Karpas-422 (cell line): ENCODE measurements around the gene CLDN14. TPM values are rescaled to one million over a fixed set of nuclear protein-coding genes. Genes with fewer than 3 reads are reported as not detected.

Experiments
- DNase-seq: peaks from one replicate; pipeline ENCODE4 v3.0.0-alpha.2; 2015
- H2AFZ ChIP-seq: fragments of 200-600 bp; sonication (generic); 2 replicates; pipeline ENCODE4 v1.6.1; 2014; ENCODE audit warnings: antibody characterized with exemption, low read length, mixed read lengths
- H3K27ac ChIP-seq: fragments of 200-600 bp; sonication (generic); 2 replicates; pipeline ENCODE4 v1.5.1; 2014; ENCODE audit warnings: mild to moderate bottlenecking, low read length, moderate library complexity
- H3K27me3 ChIP-seq: fragments of 200-600 bp; sonication (generic); 2 replicates; pipeline ENCODE4 v1.6.1; 2014; ENCODE audit warnings: low read length, mixed read lengths
- H3K36me3 ChIP-seq: fragments of 200-600 bp; sonication (generic); 2 replicates; pipeline ENCODE4 v1.6.1; 2014; ENCODE audit warnings: low read length, mixed read lengths; ENCODE audit not compliant: insufficient read depth
- H3K4me1 ChIP-seq: fragments of 200-600 bp; sonication (generic); 2 replicates; pipeline ENCODE4 v1.6.1; 2014; ENCODE audit warnings: mild to moderate bottlenecking, low read length, mixed read lengths
- H3K4me2 ChIP-seq: fragments of 200-600 bp; sonication (generic); 2 replicates; pipeline ENCODE4 v1.6.1; 2014; ENCODE audit warnings: low read length, low read depth, mild to moderate bottlenecking; ENCODE audit not compliant: poor library complexity, severe bottlenecking
- H3K4me3 ChIP-seq: fragments of 200-600 bp; sonication (generic); 2 replicates; pipeline ENCODE4 v1.5.1; 2014; ENCODE audit warnings: mild to moderate bottlenecking, antibody characterized with exemption, low read length, mixed read lengths
- H3K79me2 ChIP-seq: fragments of 200-600 bp; sonication (generic); 2 replicates; pipeline ENCODE4 v1.6.1; 2014; ENCODE audit warnings: mild to moderate bottlenecking, low read length, mixed read lengths
- H3K9ac ChIP-seq: fragments of 200-600 bp; sonication (generic); 2 replicates; pipeline ENCODE4 v1.6.0; 2014; ENCODE audit warnings: low read length
- H3K9me2 ChIP-seq: fragments of 200-600 bp; sonication (generic), shearing (Covaris generic); replicated peaks from 2 replicates; pipeline ENCODE4 v1.6.0; 2014; ENCODE audit warnings: mild to moderate bottlenecking, low read length, moderate library complexity; ENCODE audit not compliant: insufficient read depth
- H3K9me3 ChIP-seq: fragments of 300-700, 200-600 bp; sonication (generic); 2 replicates; pipeline ENCODE4 v1.6.1; 2014; ENCODE audit warnings: low read length, mixed read lengths
- H4K20me1 ChIP-seq: fragments of 200-600 bp; sonication (generic); 2 replicates; pipeline ENCODE4 v1.6.1; 2014; ENCODE audit warnings: mild to moderate bottlenecking, antibody characterized with exemption, low read length, low read depth; ENCODE audit not compliant: insufficient read depth
- total RNA-seq: library from RNA; depleted of rRNA; stranded (reverse); fragments of >200 nt; shearing (Covaris generic); gene quantifications from 2 replicates; pipeline ENCODE4 v1.2.3, GENCODE V29; 2014; ENCODE audit warnings: low replicate concordance

The CLDN14 gene
- total RNA-seq, 1 experiment from 2014 or later, result not detected

DNA sequence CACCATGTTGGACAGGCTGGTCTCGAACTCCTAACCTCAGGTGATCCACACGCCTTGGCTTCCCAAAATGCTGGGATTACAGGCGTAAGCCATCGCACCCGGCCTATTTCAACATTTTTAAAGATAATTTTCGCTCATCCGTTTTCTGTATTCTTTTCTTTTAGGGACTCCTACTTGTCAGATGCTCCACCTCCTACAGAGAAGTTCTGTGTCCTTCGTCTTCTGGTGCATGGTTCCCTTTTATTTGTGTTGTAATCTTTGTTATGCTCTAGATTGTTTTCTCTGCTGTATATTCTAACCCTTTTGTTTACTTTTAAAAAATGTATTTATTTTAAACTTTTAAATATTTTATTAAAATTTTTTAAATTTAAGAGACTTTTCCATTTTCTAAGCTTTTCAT is 28.4 kb downstream of the CLDN14 start:
- no peak for DNase-seq
- Histone ChIP-seq H4K20me1 (no peaks in the 10 kb centered on the region), H3K9me3 (no peaks in the 10 kb centered on the region), H2AFZ (no peak overlapping the region), H3K27ac (no peak overlapping the region), H3K4me1 (no peaks in the 10 kb centered on the region), H3K9ac (no peak overlapping the region), H3K4me2 (no peak overlapping the region), H3K27me3 (no peaks in the 10 kb centered on the region), H3K4me3 (no peak overlapping the region), H3K36me3 (no peaks in the 10 kb centered on the region), H3K9me2 (no peaks in the 10 kb centered on the region), H3K79me2 (no peaks in the 10 kb centered on the region)

DNA sequence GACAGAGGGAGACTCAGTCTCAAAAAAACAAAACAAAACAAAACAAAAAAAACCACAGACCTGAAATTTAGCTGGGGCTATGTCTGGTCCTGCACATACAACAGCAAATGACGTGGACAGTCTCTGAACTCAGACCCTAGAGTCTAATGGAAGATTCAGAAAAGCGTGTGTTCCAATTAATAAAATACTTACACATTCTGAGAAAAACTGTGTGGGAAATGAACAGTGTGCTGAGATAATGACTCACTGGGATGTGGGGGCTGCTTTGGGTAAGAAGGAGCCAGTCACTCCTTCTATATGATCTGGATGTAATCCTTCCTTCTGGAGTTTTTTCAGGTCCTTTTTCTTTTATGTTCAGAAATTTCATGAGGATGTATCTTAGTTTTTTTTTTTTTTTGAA is 29.4 kb downstream of the CLDN14 start:
- Histone ChIP-seq H3K9me2 (no peaks in the 10 kb centered on the region), H3K79me2 (no peaks in the 10 kb centered on the region)

DNA sequence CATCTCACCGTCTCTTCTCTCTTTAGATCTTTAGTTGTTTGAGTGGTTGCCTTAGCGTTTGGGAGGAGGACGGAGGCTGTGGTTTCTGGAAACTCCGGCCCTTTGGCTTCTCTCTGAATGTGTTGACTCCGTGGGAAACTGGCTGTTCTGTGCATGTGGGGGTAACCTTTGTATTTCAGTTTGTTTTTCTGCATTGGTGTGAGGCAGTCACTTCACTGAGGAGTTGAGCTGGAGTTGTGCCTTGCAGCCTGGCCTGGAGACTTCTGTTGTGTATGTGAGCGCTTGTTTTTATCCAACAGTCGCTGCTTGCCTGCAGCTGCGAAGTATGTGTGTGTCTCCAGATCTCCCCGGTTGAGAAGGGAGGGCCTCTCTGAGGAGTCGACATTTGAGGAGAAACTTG is 33.6 kb downstream of the CLDN14 start:
- H3K79me2 ChIP-seq, result no peaks in the 10 kb centered on the region
- no peak overlapping the region for H3K4me2 ChIP-seq
- H2AFZ ChIP-seq, result no peak overlapping the region
- no peaks in the 10 kb centered on the region for H3K9me2 ChIP-seq
- no peak overlapping the region for H3K27ac ChIP-seq
- no peak overlapping the region for H3K9ac ChIP-seq
- H3K9me3 ChIP-seq, result no peaks in the 10 kb centered on the region
- H3K4me3 ChIP-seq, result no peak overlapping the region
- H4K20me1 ChIP-seq, result no peaks in the 10 kb centered on the region
- no peaks in the 10 kb centered on the region for H3K36me3 ChIP-seq
- H3K4me1 ChIP-seq, result no peaks in the 10 kb centered on the region
- no peak for DNase-seq
- no peaks in the 10 kb centered on the region for H3K27me3 ChIP-seq

More for the DNA sequence above, 29.4 kb downstream of the CLDN14 start:
- no peaks in the 10 kb centered on the region for H3K36me3 ChIP-seq
- no peaks in the 10 kb centered on the region for H4K20me1 ChIP-seq
- H3K27me3 ChIP-seq, result no peaks in the 10 kb centered on the region
- no peaks in the 10 kb centered on the region for H3K4me1 ChIP-seq
- H2AFZ ChIP-seq, result no peak overlapping the region
- H3K4me3 ChIP-seq, result no peak overlapping the region
- no peak overlapping the region for H3K9ac ChIP-seq
- no peaks in the 10 kb centered on the region for H3K9me3 ChIP-seq
- H3K4me2 ChIP-seq, result no peak overlapping the region
- no peak overlapping the region for H3K27ac ChIP-seq
- no peak for DNase-seq

DNA sequence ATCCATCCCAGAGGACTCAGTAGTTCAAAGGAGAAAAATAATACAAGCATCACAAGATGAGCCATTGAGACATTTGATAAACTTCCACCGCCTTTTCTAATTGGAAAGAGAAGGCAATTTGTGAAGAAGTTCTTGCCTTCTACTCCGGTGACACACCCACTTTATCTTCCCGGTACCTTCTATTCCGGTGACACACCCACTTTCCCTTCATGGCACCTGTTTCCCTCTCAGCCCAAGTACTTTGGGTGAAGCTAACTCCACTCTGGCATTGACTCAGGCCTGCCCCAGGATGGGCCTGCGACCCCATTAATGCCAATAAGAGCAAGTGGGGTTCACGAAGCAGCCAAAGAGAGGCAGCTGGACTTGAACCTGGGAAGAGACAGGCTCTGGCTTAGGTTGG is 38.2 kb downstream of the CLDN14 start:
- no peaks in the 10 kb centered on the region for H3K27me3 ChIP-seq
- no peaks in the 10 kb centered on the region for H3K9me2 ChIP-seq
- H4K20me1 ChIP-seq, result no peaks in the 10 kb centered on the region
- H2AFZ ChIP-seq, result no peak overlapping the region
- no peak overlapping the region for H3K4me3 ChIP-seq
- H3K4me2 ChIP-seq, result no peak overlapping the region
- no peaks in the 10 kb centered on the region for H3K4me1 ChIP-seq
- DNase-seq, result no peak
- no peaks in the 10 kb centered on the region for H3K36me3 ChIP-seq
- no peaks in the 10 kb centered on the region for H3K79me2 ChIP-seq
- H3K9ac ChIP-seq, result no peak overlapping the region
- no peaks in the 10 kb centered on the region for H3K9me3 ChIP-seq
- H3K27ac ChIP-seq, result no peak overlapping the region

DNA sequence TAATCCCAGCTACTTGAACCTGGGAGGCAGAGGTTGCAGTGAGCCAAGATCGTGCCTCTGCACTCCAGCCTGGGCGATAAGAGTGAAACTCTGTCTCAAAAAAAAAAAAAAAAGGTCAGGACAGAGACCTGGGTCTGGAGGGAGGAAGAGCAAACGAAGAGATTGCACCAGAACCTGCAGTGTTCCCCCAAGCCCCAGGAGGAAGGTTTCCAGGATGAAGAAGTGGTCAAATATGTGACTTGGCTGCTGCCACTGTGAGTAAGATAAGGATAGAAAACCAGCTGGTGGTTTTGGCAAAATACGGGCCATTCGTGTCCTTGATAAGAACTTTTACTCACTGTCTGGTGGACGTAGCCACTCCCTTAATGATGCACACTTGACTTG is 42.2 kb downstream of the CLDN14 start:
- Histone ChIP-seq H3K9me2 (no peaks in the 10 kb centered on the region), H3K4me1 (no peaks in the 10 kb centered on the region), H2AFZ (no peak overlapping the region), H3K9ac (no peak overlapping the region), H3K36me3 (no peaks in the 10 kb centered on the region), H3K4me2 (no peak overlapping the region), H3K79me2 (no peaks in the 10 kb centered on the region), H3K9me3 (no peaks in the 10 kb centered on the region), H3K27ac (no peak overlapping the region), H3K4me3 (no peak overlapping the region), H3K27me3 (no peaks in the 10 kb centered on the region), H4K20me1 (no peaks in the 10 kb centered on the region)
- no peak for DNase-seq

DNA sequence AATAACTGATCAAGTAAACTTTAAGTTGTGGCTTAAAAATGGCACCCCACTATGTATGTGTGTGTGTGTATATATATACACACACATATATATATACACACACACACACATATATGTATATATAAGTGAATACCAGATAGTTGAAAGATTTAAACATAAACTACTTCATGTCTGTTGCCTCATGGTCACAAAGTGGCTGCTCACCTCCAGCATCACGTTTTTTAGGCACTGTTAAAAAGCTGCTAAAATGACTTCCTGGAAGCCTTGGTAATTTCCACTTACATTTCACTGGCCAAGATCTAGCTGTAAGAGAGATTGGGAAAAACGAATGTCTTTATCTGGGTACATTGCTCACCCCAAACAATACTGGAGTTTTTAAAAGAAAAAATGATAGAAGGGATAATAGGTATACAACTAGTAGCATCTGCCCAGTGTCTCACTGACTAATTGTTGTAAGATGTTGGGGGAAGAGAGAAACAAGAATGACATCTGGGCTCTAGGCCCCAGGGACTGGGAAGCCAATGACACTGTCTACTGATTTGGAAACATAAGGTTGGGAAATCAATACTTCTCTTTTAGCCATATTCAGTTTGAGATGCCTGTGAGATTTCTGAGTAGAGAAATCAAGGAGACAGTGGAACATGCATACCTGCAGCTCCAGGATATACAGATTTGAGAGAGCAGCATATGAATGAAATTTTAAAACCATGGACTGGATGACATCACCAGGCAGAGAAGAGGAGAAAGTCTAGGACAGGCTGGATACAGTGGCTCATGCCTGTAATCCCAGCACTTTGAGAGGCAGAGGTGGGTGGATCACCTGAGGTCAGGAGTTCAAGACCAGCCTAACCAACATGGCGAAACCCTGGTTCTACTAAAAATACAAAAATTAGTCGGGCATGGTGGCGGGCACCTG is 42.8 kb downstream of the CLDN14 start:
- Histone ChIP-seq H3K9ac (no peak overlapping the region), H4K20me1 (no peaks in the 10 kb centered on the region), H3K79me2 (no peaks in the 10 kb centered on the region), H3K36me3 (no peaks in the 10 kb centered on the region), H3K9me2 (no peaks in the 10 kb centered on the region), H3K4me1 (no peaks in the 10 kb centered on the region), H3K4me3 (no peak overlapping the region), H3K9me3 (no peaks in the 10 kb centered on the region), H3K4me2 (no peak overlapping the region), H3K27ac (no peak overlapping the region), H3K27me3 (0 out of 2 replicates have a peak, but pooled peaks cover 3% of the 10 kb centered on the region), H2AFZ (no peak overlapping the region)
- no peak for DNase-seq

DNA sequence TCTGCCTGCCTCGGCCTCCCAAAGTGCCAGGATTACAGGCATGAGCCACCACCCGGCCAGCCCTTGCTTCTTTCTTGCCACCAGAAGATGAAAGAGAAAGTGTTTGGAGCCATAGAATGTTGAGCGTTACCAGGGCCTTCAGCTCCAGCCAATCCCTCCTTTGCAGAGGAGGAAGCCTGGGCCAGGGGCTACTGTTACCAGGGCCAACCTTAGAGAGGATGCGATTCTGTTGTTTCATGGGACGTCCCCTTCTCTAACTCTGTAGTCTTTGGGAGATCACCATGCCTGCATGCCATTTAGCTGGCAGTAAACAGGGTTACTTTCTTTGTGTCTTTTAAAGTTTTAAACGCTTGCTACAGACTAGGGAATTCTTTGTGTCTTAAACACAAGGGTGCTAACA is 45.8 kb downstream of the CLDN14 start:
- no peaks in the 10 kb centered on the region for H3K36me3 ChIP-seq
- H3K4me3 ChIP-seq, result no peak overlapping the region
- no peaks in the 10 kb centered on the region for H3K9me3 ChIP-seq
- 0 out of 2 replicates have a peak, but pooled peaks cover 3% of the 10 kb centered on the region for H3K27me3 ChIP-seq
- no peak overlapping the region for H3K9ac ChIP-seq
- H2AFZ ChIP-seq, result no peak overlapping the region
- H3K4me1 ChIP-seq, result no peaks in the 10 kb centered on the region
- H3K79me2 ChIP-seq, result no peaks in the 10 kb centered on the region
- no peaks in the 10 kb centered on the region for H3K9me2 ChIP-seq
- H4K20me1 ChIP-seq, result no peaks in the 10 kb centered on the region
- no peak overlapping the region for H3K4me2 ChIP-seq
- no peak overlapping the region for H3K27ac ChIP-seq
- DNase-seq, result no peak

DNA sequence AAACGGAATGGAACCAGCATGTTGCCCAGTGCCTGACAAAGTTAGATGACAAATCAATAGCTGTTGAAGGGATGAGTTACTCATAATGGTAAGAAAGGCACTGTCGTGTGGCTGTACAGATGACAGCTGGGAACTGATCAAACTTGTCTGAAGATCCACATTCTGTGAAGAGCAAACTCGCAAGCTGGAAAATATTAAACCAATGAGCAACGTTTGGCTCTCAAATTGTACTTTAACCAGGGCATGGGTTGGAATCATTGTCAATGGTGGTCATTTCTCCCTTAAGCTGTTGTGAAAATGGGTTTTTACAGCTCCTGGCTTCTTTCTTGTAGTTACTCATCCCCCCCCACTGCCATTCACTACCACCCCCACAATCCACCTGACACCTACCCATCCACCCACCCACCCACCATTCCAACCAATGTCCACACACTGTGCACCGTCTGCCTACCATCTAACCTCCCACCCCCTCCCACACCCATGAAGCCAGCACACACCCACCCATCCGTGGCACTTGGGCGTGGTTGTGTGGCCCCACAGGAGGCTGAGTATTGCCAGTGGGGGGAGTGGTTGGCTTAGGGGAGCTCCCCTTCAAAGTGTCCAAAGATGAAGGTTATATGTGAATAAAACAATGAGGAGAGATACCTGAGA is 46.7 kb downstream of the CLDN14 start:
- Histone ChIP-seq H3K36me3 (no peaks in the 10 kb centered on the region), H3K4me3 (no peak overlapping the region), H3K4me2 (no peak overlapping the region), H2AFZ (no peak overlapping the region), H3K4me1 (no peaks in the 10 kb centered on the region), H3K9ac (no peak overlapping the region), H3K9me3 (no peaks in the 10 kb centered on the region), H3K27me3 (0 out of 2 replicates have a peak, but pooled peaks cover 3% of the 10 kb centered on the region), H4K20me1 (no peaks in the 10 kb centered on the region), H3K27ac (no peak overlapping the region), H3K79me2 (no peaks in the 10 kb centered on the region), H3K9me2 (no peaks in the 10 kb centered on the region)
- no peak for DNase-seq
